B cell (primary cell): ENCODE data around the gene RABGAP1L.

Experiments used
- CTCF ChIP-seq: fragments of 200-600 bp; IDR thresholded peaks from one replicate; pipeline ENCODE4 v1.8.0; 2022; ENCODE audit warnings: antibody characterized with exemption, mild to moderate bottlenecking
- EZH2 ChIP-seq: IDR thresholded peaks from 2 replicates; pipeline ENCODE4 v1.6.1; 2012; ENCODE audit warnings: borderline replicate concordance, low read depth, mild to moderate bottlenecking, moderate library complexity, low read length; ENCODE audit not compliant: insufficient read depth, poor library complexity, severe bottlenecking

GRCh38 chr1:174583316-174583715 is 424.0 kb downstream of the RABGAP1L start:
- no peak for TF ChIP-seq CTCF
- TF ChIP-seq EZH2 = no peak
